GM18505 (cell line): ENCODE measurements around the gene TLR10.

Source experiments
- ATAC-seq: cut with Tn5 transposase; IDR thresholded peaks from one replicate; pipeline ENCODE4 v1.9.1; 2021; ENCODE audit not compliant: unreplicated experiment
- POLR2A ChIP-seq: IDR thresholded peaks from 4 replicates; pipeline ENCODE4 v1.6.1; 2011; ENCODE audit warnings: borderline replicate concordance; ENCODE audit not compliant: insufficient read depth, insufficient read length; ENCODE audit errors: extremely low read depth

Gene TLR10

DNA sequence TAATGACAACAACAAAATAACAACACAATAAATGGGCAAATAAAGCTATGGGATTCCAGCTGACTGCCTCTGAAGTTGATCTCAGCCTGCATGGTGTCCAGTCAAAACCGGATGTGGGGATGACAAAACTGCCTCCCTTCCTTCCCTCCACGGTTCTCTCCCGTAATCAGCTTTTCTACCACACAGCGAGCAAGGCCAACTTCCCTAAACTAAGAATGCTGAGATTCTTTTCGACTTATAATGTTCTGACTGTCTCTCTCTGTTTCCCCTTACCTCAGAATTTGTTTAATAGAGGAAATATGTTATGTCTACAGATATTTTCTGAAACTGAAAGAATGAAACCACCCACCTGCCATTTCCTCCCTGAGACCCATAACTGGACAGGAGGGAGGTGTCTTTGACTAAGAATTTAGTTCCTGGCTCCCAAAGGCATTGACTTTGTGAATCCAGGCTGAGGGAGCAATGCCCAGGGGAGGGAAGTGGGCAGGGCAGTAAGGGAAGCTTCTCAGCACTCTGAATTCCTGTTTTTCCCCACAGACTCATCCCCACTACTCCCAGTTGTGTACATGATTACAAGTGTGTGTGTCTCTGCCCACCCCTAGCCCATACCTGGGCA is 22.8 kb upstream of the TLR10 start:
- TF ChIP-seq POLR2A = peak; percentile 60
- peak; percentile 80 for ATAC-seq

GRCh38 chr4:38804654-38805295 is 22.0 kb upstream of the TLR10 start, which contains the start of gene TLR1:
TLR1 (minus strand) TSS chr4:38804791; CDS start chr4:38798831, 5,960 bp downstream.
- TF ChIP-seq POLR2A = peak; percentile 14
- peak; percentile 28 for ATAC-seq

DNA sequence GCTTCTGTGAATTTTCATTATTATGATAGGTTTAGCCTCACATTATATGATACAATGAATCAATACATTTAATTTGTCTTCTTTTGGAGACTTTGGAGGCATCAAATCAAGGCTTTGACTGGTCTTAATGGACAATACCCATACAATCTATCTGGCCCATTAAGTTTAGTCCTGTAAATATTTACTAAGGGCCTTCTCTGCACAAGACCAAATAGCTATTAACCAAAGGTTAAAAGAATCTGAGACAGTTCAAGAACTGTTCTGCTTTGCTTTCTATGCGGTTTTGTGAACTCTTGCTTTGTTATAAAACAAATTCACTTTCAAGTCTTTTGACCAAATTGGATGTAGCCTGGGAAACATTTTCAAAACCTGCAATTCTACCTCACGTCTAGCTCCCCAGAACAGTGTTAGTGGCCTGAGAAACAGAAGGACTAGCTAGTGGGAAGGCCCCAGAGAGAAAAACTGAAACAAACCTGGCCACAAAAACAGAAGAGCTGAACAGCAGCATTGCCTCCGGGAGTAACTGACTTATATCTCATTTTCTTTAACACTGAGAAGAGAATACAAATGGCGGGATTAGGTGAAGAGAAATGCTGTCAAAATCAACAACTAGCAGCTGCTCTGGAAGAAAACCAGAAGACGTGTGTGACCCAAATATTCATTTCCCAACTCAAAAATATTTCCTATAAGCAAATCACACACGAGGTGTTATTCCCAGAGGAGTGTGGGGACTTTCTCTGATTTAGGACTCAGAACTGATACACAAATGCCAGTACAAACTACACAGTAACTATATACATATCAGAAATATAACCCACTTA is 21.3 kb upstream of the TLR10 start:
- ATAC-seq = peak; percentile 52
- TF ChIP-seq POLR2A = no peak

DNA sequence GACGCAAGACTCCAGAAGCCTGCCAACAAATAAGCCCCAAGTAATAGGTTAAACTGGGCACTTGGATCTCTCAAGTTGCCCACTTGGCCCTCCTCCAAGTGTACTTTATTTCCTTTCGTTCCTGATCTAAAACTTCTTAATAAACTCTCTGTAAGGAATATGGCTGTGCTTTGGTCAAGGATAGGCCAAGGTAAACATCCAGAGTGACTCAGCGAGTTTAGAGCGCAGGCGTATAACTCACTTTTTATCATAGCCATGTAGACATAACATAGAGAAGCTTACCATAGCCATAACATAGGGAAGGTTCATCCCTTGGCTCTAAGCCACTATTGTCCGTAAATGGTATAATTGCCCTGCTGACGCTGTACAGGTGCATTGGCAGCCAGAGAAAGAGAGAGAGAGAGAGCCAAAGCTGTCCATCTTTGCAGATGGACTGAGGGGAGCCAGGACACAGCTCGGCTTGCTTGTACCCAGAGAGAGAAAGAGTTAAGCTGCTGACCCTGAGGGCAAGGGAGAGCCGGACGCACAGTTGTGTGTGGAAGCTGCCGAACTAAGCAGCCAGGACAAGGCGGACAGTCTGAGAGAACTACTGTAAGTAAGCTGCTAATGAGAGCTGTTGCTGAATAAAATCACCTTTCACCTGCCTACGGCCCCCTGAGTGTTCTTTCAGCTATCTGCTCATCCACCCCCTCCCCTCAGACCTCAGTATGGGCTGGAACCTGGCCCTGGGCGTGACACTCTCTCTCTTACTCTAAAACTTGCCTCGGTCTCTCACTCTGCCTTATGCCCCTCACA is 20.0 kb upstream of the TLR10 start:
- ATAC-seq = no peak
- no peak for TF ChIP-seq POLR2A

DNA sequence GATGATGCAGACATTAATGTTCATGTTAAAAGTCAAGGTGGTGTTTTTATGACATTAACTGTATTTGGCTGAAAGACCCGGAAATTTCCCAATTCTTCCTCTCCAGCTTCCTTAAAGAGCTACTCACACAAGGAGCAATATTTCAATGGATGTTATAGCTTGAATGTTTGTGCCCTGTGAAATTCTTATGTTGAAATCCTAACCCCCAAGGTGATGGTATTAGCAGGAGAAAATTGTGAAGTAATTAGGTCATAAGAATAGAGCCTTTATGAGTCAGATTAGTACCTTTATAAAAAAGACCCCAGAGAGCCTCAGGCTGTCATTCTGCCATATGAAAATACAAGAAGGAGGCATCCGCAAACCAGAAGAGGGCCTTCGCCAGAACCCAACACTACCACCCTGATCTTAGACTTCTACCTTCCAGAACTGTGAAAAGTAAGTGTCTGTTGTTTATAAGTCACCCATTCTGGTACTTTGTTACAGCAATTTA is 18.2 kb upstream of the TLR10 start:
- TF ChIP-seq POLR2A = no peak
- ATAC-seq = no peak

DNA sequence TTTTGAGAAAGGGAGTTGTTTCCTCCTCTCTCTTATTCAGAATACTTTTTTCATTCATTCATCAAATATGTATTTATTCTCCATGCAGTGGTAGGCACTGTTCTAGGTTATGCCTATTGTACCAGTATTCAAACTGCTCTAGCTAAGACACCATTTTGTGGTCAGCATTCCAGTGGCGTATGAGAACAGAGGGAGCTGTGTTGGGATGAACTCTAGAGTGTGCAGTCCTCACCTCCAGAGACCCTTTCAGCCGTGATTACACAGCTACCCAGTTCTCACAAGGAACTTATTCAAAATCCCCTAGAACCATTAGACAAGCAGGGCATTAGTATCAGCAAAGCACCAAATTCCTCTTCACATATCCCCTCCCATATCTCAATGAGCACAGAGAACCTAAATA is 17.6 kb upstream of the TLR10 start:
- no peak for TF ChIP-seq POLR2A
- ATAC-seq = no peak

GRCh38 chr4:38795087-38795486 is 12.3 kb upstream of the TLR10 start:
- TF ChIP-seq POLR2A = no peak

GRCh38 chr4:38794051-38794450 is 11.3 kb upstream of the TLR10 start:
- ATAC-seq = no peak
- TF ChIP-seq POLR2A = no peak

More at GRCh38 chr4:38795087-38795486, 12.3 kb upstream of the TLR10 start:
- ATAC-seq = no peak

DNA sequence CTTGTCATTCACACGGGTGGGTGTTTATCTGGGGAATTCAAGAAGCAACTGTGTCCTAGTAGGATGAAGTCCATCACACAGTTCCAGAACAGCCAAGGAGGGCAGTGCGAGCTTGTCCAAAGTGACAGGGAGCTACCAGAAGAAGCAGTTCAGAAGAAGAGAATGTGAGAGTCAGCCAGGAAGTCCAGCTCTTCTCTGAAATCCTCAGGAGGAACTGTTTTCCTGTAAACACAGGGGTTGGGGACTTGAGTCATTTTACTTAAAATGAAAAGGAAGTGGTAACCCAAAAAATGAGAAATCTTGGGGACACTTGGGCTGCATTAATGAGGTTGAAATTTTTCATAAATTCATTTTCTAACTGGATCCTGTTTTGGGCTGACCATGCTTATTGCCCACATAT is 8.2 kb upstream of the TLR10 start:
- no peak for TF ChIP-seq POLR2A
- ATAC-seq = no peak

DNA sequence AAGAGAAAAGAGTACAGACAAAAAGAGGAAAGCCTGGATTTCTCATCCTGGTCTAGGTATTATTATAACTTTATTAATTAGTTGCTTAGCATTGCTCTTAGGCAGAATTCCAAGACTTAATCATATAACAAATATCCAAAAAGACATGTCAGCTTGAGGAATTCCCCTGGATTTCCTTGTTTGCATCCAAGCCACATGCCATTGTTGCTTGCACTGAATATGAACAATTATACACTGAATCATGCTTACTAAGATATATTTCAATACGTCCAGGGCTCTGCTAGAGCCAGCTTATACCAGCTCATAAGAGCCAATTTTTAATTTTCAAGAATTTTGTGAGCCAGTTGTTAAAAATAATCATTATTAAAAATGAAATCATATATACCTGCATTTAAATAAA is 5.5 kb upstream of the TLR10 start:
- no peak for ATAC-seq
- no peak for TF ChIP-seq POLR2A

- TF ChIP-seq POLR2A = no peak
- no peak for ATAC-seq
Measured at GRCh38 chr4:38787693-38788092, 4.9 kb upstream of the TLR10 start.

GRCh38 chr4:38785901-38786402 is 3.2 kb upstream of the TLR10 start:
- TF ChIP-seq POLR2A = peak; percentile 21
- no peak for ATAC-seq
